ENCODE results near the gene EPS8L2. TPM values are rescaled to one million over a fixed set of nuclear protein-coding genes. Genes with fewer than 3 reads are reported as not detected.
A peak's percentile ranks its signal among the peaks of the same experiment; 100 is the strongest.

EPS8L2 gene
- total and polyA plus RNA-seq, 2 of the 13 experiments (the other 11 are each of a cell fraction or from before 2014, with no cell fraction given), result 89.3 to 416 TPM

DNA sequence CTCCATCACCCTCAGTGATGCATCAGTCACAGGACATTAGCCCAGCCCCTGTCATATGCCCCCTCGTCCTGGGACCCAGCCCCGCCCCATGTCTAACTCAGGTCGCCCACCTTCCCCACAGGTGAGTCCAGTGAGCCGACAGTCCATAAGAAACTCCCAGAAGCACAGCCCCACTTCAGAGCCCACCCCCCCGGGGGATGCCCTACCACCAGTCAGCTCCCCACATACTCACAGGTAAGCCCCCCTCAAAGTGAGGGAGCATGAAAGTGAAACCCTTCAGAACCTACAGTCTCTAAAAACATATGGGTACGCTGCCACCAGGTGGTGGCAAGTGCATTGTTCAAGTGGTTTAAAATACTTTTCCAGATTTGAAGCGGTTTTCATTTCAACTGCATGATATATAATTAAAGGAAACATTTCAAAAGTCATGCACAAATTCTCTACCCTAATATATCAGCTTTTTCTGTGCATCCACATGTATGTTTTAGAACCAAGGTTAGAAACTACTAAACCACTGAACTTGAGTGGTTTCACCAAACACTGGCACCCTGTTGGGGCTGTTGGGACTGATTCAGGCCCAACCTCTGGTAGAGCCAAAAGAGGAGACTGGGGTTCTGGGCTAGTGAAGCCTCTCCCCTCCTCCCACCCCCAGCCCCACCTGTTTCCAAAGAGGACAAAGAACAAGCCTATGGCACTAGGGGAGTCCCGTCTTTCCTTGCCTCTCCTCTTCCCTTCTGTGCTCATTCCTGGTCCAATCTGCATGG, 17.3 kb downstream of the EPS8L2 start (continued):
- no peak for TF ChIP-seq NCOA2 (CRISPR knock-in tag; IDR thresholded peaks at IDR 0.05)
- TF ChIP-seq HNRNPL (IDR thresholded peaks at IDR 0.05; ENCODE audit: low read depth, low read length), result no peak
- TF ChIP-seq PPARG (CRISPR knock-in tag; conservative IDR thresholded peaks at IDR 0.05), result 0 out of 2 replicates have a peak, but pooled peaks have one; percentile 11
- no peak for TF ChIP-seq NFIB (CRISPR knock-in tag; IDR thresholded peaks at IDR 0.05; ENCODE audit: borderline replicate concordance)
- no peak for TF ChIP-seq IKZF1 (IDR thresholded peaks at IDR 0.05)
- TF ChIP-seq, protein P1, sequence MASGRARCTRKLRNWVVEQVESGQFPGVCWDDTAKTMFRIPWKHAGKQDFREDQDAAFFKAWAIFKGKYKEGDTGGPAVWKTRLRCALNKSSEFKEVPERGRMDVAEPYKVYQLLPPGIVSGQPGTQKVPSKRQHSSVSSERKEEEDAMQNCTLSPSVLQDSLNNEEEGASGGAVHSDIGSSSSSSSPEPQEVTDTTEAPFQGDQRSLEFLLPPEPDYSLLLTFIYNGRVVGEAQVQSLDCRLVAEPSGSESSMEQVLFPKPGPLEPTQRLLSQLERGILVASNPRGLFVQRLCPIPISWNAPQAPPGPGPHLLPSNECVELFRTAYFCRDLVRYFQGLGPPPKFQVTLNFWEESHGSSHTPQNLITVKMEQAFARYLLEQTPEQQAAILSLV (CRISPR knock-in tag; IDR thresholded peaks at IDR 0.05; ENCODE audit: borderline replicate concordance), result no peak
- TF ChIP-seq, protein P2, sequence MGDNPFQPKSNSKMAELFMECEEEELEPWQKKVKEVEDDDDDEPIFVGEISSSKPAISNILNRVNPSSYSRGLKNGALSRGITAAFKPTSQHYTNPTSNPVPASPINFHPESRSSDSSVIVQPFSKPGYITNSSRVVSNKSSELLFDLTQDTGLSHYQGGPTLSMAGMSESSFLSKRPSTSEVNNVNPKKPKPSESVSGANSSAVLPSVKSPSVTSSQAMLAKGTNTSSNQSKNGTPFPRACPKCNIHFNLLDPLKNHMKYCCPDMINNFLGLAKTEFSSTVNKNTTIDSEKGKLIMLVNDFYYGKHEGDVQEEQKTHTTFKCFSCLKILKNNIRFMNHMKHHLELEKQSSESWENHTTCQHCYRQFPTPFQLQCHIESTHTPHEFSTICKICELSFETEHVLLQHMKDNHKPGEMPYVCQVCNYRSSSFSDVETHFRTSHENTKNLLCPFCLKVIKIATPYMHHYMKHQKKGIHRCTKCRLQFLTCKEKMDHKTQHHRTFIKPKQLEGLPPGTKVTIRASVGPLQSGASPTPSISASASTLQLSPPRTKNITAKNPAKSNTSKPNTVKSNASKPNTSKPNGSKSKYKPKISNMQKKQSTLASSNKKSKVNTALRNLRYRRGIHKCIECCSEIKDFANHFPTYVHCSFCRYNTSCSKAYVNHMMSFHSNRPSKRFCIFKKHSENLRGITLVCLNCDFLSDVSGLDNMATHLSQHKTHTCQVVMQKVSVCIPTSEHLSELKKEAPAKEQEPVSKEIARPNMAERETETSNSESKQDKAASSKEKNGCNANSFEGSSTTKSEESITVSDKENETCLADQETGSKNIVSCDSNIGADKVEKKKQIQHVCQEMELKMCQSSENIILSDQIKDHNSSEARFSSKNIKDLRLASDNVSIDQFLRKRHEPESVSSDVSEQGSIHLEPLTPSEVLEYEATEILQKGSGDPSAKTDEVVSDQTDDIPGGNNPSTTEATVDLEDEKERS (CRISPR knock-in tag; IDR thresholded peaks at IDR 0.05), result no peak
- no peak for TF ChIP-seq SP1 (IDR thresholded peaks at IDR 0.05)
- TF ChIP-seq SP1 (CRISPR knock-in tag; IDR thresholded peaks at IDR 0.05), result no peak
- peak; percentile 77 for TF ChIP-seq STAG1 (CRISPR knock-in tag; IDR thresholded peaks at IDR 0.05)
- no peak for TF ChIP-seq MTA3 (CRISPR knock-in tag; IDR thresholded peaks at IDR 0.05)
- TF ChIP-seq, protein P3, sequence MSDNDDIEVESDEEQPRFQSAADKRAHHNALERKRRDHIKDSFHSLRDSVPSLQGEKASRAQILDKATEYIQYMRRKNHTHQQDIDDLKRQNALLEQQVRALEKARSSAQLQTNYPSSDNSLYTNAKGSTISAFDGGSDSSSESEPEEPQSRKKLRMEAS (IDR thresholded peaks at IDR 0.05), result no peak
- TF ChIP-seq FOXP1 (IDR thresholded peaks at IDR 0.05), result no peak
- no peak for TF ChIP-seq FOXP1 (CRISPR knock-in tag; IDR thresholded peaks at IDR 0.05)
- TF ChIP-seq JUNB (CRISPR knock-in tag; IDR thresholded peaks at IDR 0.05; ENCODE audit: borderline replicate concordance), result no peak
- TF ChIP-seq, protein P4, sequence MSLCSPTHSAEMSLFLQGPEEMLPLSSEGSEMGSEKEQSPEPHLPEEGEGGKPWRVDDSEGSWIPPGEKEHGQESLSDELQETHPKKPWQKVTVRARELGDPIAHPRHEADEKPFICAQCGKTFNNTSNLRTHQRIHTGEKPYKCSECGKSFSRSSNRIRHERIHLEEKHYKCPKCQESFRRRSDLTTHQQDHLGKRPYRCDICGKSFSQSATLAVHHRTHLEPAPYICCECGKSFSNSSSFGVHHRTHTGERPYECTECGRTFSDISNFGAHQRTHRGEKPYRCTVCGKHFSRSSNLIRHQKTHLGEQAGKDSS (CRISPR knock-in tag; IDR thresholded peaks at IDR 0.05; ENCODE audit: borderline replicate concordance, low read depth), result no peak
- TF ChIP-seq, protein P5, sequence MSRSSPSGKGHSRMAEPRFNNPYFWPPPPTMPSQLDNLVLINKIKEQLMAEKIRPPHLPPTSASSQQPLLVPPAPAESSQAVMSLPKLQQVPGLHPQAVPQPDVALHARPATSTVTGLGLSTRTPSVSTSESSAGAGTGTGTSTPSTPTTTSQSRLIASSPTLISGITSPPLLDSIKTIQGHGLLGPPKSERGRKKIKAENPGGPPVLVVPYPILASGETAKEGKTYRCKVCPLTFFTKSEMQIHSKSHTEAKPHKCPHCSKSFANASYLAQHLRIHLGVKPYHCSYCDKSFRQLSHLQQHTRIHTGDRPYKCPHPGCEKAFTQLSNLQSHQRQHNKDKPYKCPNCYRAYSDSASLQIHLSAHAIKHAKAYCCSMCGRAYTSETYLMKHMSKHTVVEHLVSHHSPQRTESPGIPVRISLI (CRISPR knock-in tag; IDR thresholded peaks at IDR 0.05; ENCODE audit: borderline replicate concordance), result no peak
- TF ChIP-seq, protein P6, sequence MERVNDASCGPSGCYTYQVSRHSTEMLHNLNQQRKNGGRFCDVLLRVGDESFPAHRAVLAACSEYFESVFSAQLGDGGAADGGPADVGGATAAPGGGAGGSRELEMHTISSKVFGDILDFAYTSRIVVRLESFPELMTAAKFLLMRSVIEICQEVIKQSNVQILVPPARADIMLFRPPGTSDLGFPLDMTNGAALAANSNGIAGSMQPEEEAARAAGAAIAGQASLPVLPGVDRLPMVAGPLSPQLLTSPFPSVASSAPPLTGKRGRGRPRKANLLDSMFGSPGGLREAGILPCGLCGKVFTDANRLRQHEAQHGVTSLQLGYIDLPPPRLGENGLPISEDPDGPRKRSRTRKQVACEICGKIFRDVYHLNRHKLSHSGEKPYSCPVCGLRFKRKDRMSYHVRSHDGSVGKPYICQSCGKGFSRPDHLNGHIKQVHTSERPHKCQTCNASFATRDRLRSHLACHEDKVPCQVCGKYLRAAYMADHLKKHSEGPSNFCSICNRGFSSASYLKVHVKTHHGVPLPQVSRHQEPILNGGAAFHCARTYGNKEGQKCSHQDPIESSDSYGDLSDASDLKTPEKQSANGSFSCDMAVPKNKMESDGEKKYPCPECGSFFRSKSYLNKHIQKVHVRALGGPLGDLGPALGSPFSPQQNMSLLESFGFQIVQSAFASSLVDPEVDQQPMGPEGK (CRISPR knock-in tag; IDR thresholded peaks at IDR 0.05), result peak; percentile 42; the same call in 1 of the 2 replicates
- no peak for TF ChIP-seq MBNL3 (CRISPR knock-in tag; conservative IDR thresholded peaks at IDR 0.05)
- no peak for TF ChIP-seq THYN1 (CRISPR knock-in tag; IDR thresholded peaks at IDR 0.05; ENCODE audit: borderline replicate concordance, low read depth)

All from HepG2 (cell line).